Retinal pigment epithelial cell (primary cell): Measurements from ENCODE around the gene IGSF5.

ENCODE experiments used
- DNase-seq: peaks from one replicate; pipeline ENCODE4 v3.0.0-alpha.2; 2010; ENCODE audit warnings: low read depth
- H3K4me3 ChIP-seq: 2 replicates; pipeline ENCODE4 v1.5.1; 2011; ENCODE audit warnings: mild to moderate bottlenecking, low read length, control low read depth, moderate library complexity
- CTCF ChIP-seq: conservative IDR thresholded peaks from 2 replicates; pipeline ENCODE4 v1.5.1; 2011; ENCODE audit warnings: low read depth, low read length, control low read depth, inconsistent platforms

IGSF5 gene

GRCh38 chr21:39712273-39712672 lies 32.7 kb upstream of the IGSF5 start:
- DNase-seq, result no peak
- H3K4me3 ChIP-seq, result no peak overlapping the region
- TF ChIP-seq CTCF, result no peak

- H3K4me3 ChIP-seq, result no peak overlapping the region
- no peak for DNase-seq
- TF ChIP-seq CTCF, result no peak
These were observed 32.0 kb upstream of the IGSF5 start for GRCh38 chr21:39712976-39713375.

- DNase-seq, result no peak
- no peak for TF ChIP-seq CTCF
- no peak overlapping the region for H3K4me3 ChIP-seq
These were observed 31.1 kb upstream of the IGSF5 start for GRCh38 chr21:39713905-39714304.

- H3K4me3 ChIP-seq, result no peak overlapping the region
- DNase-seq, result no peak
- no peak for TF ChIP-seq CTCF
These were observed 30.7 kb upstream of the IGSF5 start for GRCh38 chr21:39714331-39714730.

- TF ChIP-seq CTCF, result peak; percentile 63
- H3K4me3 ChIP-seq, result no peak overlapping the region
- DNase-seq, result peak; percentile 8
These were observed 29.1 kb upstream of the IGSF5 start for GRCh38 chr21:39715804-39716397.

GRCh38 chr21:39720126-39720778 lies 24.7 kb upstream of the IGSF5 start:
- peak; percentile 25 for TF ChIP-seq CTCF
- H3K4me3 ChIP-seq, result no peak overlapping the region
- DNase-seq, result no peak

GRCh38 chr21:39721885-39722284 lies 23.1 kb upstream of the IGSF5 start:
- no peak overlapping the region for H3K4me3 ChIP-seq
- no peak for DNase-seq
- no peak for TF ChIP-seq CTCF
